ENCODE measurements around the gene SLC66A1.

The SLC66A1 gene

DNA sequence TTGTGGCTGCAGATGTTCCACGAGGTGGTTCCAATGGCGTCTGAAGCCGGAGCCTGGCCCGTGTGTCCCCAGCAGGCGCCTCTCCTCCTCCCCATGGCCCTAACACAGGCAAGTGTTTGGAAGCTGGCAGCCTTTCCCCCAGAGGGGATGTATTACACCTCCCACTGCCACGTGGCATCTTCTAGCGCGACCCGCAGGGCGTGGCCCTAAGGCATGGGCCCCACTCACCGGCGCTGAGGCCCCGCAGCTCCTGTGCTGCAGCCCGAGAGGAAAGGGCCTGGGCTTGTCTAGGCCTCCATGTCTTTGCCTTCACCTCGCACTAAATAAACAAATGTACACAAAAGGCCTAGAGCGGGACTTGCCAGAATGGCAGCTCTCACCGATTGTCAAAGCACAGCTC is 37.9 kb downstream of the SLC66A1 start:
- H3K4me1 ChIP-seq (ENCODE audit: insufficient read depth, low read length), result peaks cover 12% of the 10 kb centered on the region
- H3K9ac ChIP-seq (ENCODE audit: low read depth, low read length), result no peak overlapping the region
- H3K36me3 ChIP-seq (ENCODE audit: insufficient read depth, low read length), result peaks cover 9% of the 10 kb centered on the region
- H3K9me3 ChIP-seq (ENCODE audit: control insufficient read depth, insufficient read depth, low read length), result no peaks in the 10 kb centered on the region

DNA sequence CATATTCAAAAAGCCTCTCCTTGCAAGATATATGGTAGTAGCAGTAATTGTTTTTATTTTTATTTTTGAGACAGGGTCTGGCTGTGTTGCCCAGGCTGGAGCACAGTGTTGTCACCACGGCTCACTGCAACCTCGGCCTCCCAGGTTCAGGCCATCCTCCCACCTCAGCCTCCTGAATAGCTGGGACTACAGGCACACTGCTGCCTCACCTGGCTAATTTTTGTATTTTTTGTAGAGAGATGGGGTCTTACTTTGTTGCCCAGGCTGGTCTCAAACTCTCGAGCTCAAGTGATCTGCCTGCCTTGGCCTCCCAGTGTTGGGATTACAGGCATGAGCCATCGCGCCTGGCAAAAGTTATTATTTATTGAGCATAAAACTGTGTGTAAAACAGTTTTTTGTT is 38.4 kb downstream of the SLC66A1 start:
- Histone ChIP-seq H3K36me3 (ENCODE audit: insufficient read depth, low read length) (peaks cover 9% of the 10 kb centered on the region), H3K9me3 (ENCODE audit: control insufficient read depth, insufficient read depth, low read length) (no peaks in the 10 kb centered on the region), H3K4me1 (ENCODE audit: insufficient read depth, low read length) (peaks cover 12% of the 10 kb centered on the region), H3K9ac (ENCODE audit: low read depth, low read length) (no peak overlapping the region)

GRCh38 chr1:19351873-19352272 is 39.7 kb downstream of the SLC66A1 start:
- peaks cover 9% of the 10 kb centered on the region for H3K36me3 ChIP-seq (ENCODE audit: insufficient read depth, low read length)
- H3K4me1 ChIP-seq (ENCODE audit: insufficient read depth, low read length), result peaks cover 12% of the 10 kb centered on the region
- no peaks in the 10 kb centered on the region for H3K9me3 ChIP-seq (ENCODE audit: control insufficient read depth, insufficient read depth, low read length)
- no peak overlapping the region for H3K9ac ChIP-seq (ENCODE audit: low read depth, low read length)

DNA sequence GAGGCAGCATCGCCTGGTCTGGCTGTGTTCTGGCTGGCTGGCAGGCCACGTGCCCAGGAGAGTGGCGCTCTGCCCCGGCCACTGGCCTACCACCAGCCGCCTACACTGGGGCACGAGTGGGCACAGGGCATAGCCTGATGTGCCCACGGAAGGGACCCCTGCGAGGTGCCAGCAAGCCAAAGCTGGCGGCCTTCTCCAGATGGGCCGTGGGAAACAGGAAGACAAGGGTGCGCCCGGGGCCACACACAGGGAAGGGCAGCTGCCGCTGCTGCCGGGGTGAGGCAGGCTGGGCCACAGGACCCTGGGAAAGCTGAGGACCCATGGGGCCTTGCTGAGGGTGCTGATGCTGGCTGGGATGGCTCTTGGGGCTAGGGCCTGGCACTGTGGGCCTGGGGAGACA is 40.7 kb downstream of the SLC66A1 start:
- H3K9ac ChIP-seq (ENCODE audit: low read depth, low read length), result no peak overlapping the region
- peaks cover 9% of the 10 kb centered on the region for H3K36me3 ChIP-seq (ENCODE audit: insufficient read depth, low read length)
- H3K9me3 ChIP-seq (ENCODE audit: control insufficient read depth, insufficient read depth, low read length), result no peaks in the 10 kb centered on the region
- peaks cover 12% of the 10 kb centered on the region for H3K4me1 ChIP-seq (ENCODE audit: insufficient read depth, low read length)

- H3K9ac ChIP-seq (ENCODE audit: low read depth, low read length), result no peak overlapping the region
- no peaks in the 10 kb centered on the region for H3K9me3 ChIP-seq (ENCODE audit: control insufficient read depth, insufficient read depth, low read length)
- H3K36me3 ChIP-seq (ENCODE audit: insufficient read depth, low read length), result peaks cover 8% of the 10 kb centered on the region
Observed at GRCh38 chr1:19353596-19353995, 41.5 kb downstream of the SLC66A1 start.

GRCh38 chr1:19354531-19354981 is 42.4 kb downstream of the SLC66A1 start:
- H3K9me3 ChIP-seq (ENCODE audit: control insufficient read depth, insufficient read depth, low read length), result no peaks in the 10 kb centered on the region
- peaks cover 12% of the 10 kb centered on the region for H3K4me1 ChIP-seq (ENCODE audit: insufficient read depth, low read length)
- H3K36me3 ChIP-seq (ENCODE audit: insufficient read depth, low read length), result peaks cover 3% of the 10 kb centered on the region; the same call in 1 of the 2 replicates
- H3K9ac ChIP-seq (ENCODE audit: low read depth, low read length), result no peak overlapping the region

More at GRCh38 chr1:19353596-19353995, 41.5 kb downstream of the SLC66A1 start:
- peaks cover 12% of the 10 kb centered on the region for H3K4me1 ChIP-seq (ENCODE audit: insufficient read depth, low read length)

DNA sequence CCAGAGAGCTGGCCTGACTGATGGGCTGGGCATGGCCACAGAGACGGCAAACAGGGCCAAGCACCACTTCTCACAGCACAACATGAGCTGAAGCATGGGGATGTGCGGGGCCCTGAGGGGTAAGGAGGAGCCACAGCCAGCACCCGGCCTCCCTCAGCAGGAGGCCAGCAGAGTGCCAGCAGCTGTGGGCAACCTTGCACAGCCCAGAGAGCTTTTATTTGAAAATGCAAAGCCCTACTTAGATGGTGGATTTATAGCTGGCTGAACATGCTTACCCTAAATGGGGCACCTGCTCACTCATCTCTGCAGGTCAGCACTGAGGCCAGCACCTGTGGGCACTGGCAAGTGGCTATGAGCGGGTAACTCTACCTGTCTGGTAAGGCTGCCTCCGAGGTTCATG is 44.1 kb downstream of the SLC66A1 start:
- H3K4me1 ChIP-seq (ENCODE audit: insufficient read depth, low read length), result peaks cover 12% of the 10 kb centered on the region
- H3K36me3 ChIP-seq (ENCODE audit: insufficient read depth, low read length), result peaks cover 3% of the 10 kb centered on the region; the same call in 1 of the 2 replicates
- no peaks in the 10 kb centered on the region for H3K9me3 ChIP-seq (ENCODE audit: control insufficient read depth, insufficient read depth, low read length)
- no peak overlapping the region for H3K9ac ChIP-seq (ENCODE audit: low read depth, low read length)

DNA sequence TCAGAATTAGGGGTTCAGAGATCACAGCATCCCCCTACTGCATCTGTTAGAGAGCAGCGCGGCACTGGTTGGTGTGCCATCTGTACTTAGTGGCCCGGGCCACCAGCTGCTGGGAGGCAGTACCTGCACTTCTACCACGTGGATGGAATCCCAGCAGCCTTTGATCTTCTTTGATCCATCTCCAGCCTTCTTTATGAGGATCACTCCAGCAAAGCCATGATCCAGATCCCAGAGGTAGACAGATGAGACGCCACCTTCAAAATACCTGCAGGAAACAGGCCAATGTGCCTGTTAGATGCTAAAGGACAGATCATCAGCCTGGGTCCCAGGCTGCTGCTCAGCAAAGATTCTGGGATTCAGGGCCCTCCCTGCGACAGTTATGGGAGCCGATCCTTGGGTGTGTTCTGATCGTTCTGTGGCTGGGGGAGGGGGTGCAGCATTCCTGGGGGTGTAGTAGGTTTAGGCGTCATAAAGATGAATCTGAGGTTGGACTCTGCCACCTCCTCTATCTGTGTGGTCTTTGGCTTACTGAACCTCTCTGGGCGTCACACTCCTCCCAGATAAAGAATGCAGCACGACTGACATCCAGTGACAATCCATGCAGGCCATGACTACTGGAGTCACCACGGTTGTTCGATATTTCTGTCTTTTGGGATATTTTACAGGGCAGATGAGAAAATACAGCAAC is 45.3 kb downstream of the SLC66A1 start:
- no peaks in the 10 kb centered on the region for H3K9me3 ChIP-seq (ENCODE audit: control insufficient read depth, insufficient read depth, low read length)
- H3K36me3 ChIP-seq (ENCODE audit: insufficient read depth, low read length), result peaks cover 3% of the 10 kb centered on the region; the same call in 1 of the 2 replicates
- peaks cover 12% of the 10 kb centered on the region for H3K4me1 ChIP-seq (ENCODE audit: insufficient read depth, low read length)
- no peak overlapping the region for H3K9ac ChIP-seq (ENCODE audit: low read depth, low read length)

DNA sequence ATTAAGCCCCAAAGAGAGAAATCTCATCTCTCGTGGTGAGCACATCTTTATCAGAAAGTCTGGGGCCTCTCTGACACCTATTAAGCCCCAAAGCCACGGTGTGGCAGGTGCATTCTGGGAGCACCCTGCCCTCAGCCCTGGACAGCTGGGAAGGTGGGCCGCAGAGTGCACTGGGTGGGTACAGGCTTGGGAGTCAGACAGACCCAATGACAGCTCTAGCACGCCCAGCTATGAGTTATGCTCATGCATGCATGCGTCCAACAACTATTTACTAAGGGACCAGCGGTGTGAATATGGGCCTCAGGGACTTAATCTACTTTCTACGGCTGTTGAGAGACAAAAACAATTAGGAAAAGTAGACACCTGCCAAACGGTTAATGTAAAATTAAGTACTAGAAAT is 46.6 kb downstream of the SLC66A1 start:
- Histone ChIP-seq H3K9ac (ENCODE audit: low read depth, low read length) (no peak overlapping the region), H3K4me1 (ENCODE audit: insufficient read depth, low read length) (peaks cover 12% of the 10 kb centered on the region), H3K36me3 (ENCODE audit: insufficient read depth, low read length) (peaks cover 3% of the 10 kb centered on the region; the same call in 1 of the 2 replicates), H3K9me3 (ENCODE audit: control insufficient read depth, insufficient read depth, low read length) (no peaks in the 10 kb centered on the region)

DNA sequence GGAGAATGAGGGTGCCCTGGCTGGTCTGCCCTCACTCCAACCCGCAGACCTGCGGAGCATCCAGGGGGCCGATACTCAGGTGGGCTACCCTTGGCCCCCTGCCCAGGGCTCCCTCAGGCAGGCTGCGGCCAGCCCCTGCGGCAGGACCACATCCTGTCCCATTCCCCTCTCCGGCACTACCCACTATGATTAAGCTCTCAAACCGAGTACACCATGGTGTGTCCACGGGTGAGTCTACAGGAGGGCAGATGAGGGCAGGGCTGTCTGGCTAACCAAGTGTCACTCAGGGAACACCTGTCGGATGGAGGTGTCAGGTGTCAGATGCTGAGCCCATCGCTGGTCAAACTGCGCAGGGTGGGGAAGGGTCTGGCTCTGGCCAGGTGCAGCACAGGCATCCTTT is 47.2 kb downstream of the SLC66A1 start:
- peaks cover 3% of the 10 kb centered on the region; the same call in 1 of the 2 replicates for H3K36me3 ChIP-seq (ENCODE audit: insufficient read depth, low read length)
- H3K9me3 ChIP-seq (ENCODE audit: control insufficient read depth, insufficient read depth, low read length), result no peaks in the 10 kb centered on the region
- peaks cover 5% of the 10 kb centered on the region for H3K4me1 ChIP-seq (ENCODE audit: insufficient read depth, low read length)
- H3K9ac ChIP-seq (ENCODE audit: low read depth, low read length), result no peak overlapping the region

GRCh38 chr1:19360016-19360415 is 47.9 kb downstream of the SLC66A1 start:
- Histone ChIP-seq H3K9me3 (ENCODE audit: control insufficient read depth, insufficient read depth, low read length) (no peaks in the 10 kb centered on the region), H3K9ac (ENCODE audit: low read depth, low read length) (no peak overlapping the region), H3K36me3 (ENCODE audit: insufficient read depth, low read length) (no peaks in the 10 kb centered on the region; the same call in 1 of the 2 replicates), H3K4me1 (ENCODE audit: insufficient read depth, low read length) (no peaks in the 10 kb centered on the region)

GRCh38 chr1:19360432-19360831 is 48.3 kb downstream of the SLC66A1 start:
- no peaks in the 10 kb centered on the region; the same call in 1 of the 2 replicates for H3K36me3 ChIP-seq (ENCODE audit: insufficient read depth, low read length)
- no peak overlapping the region for H3K9ac ChIP-seq (ENCODE audit: low read depth, low read length)
- no peaks in the 10 kb centered on the region for H3K4me1 ChIP-seq (ENCODE audit: insufficient read depth, low read length)
- no peaks in the 10 kb centered on the region for H3K9me3 ChIP-seq (ENCODE audit: control insufficient read depth, insufficient read depth, low read length)

GRCh38 chr1:19360843-19361610 is 48.9 kb downstream of the SLC66A1 start:
- Histone ChIP-seq H3K9me3 (ENCODE audit: control insufficient read depth, insufficient read depth, low read length) (no peaks in the 10 kb centered on the region), H3K36me3 (ENCODE audit: insufficient read depth, low read length) (no peaks in the 10 kb centered on the region; the same call in 1 of the 2 replicates), H3K4me1 (ENCODE audit: insufficient read depth, low read length) (no peaks in the 10 kb centered on the region), H3K9ac (ENCODE audit: low read depth, low read length) (no peak overlapping the region)

DNA sequence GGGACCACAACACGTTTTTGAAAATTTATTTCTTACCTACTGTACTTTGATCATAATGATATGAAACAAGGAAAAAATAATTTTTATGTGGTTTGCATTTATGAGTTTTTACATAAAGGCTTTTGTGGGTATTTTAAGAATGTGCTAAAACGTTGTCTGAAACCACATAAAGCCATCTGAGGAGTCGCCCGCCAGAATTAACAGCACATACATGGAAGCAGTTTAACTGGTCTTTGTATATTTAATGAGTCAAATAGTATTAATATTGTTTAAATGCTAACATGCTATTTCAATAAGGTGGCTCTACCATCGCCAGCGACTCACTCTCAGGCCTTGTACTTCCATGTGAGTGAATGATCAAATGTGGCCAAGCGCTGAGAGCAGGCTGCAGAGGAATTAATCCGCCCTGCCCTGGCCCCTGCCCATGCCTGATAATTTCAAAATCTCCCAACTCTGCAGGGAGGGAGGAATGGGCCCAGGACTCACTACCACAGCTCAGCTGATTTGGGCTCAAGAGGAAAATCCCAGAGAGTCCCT is 49.6 kb downstream of the SLC66A1 start:
- Histone ChIP-seq H3K9me3 (ENCODE audit: control insufficient read depth, insufficient read depth, low read length) (no peaks in the 10 kb centered on the region), H3K9ac (ENCODE audit: low read depth, low read length) (no peak overlapping the region), H3K36me3 (ENCODE audit: insufficient read depth, low read length) (no peaks in the 10 kb centered on the region; the same call in 1 of the 2 replicates), H3K4me1 (ENCODE audit: insufficient read depth, low read length) (no peaks in the 10 kb centered on the region)
